Activated naive CD8-positive, alpha-beta T cell (primary cell): ENCODE results near the gene ZBTB17.

Source experiments
- H3K27ac Mint-ChIP-seq: one replicate; pipeline ENCODE4 v1.8.0; 2021; ENCODE audit warnings: mixed read lengths
- H3K27me3 Mint-ChIP-seq: one replicate; pipeline ENCODE4 v1.8.0; 2021; ENCODE audit warnings: mixed read lengths
- H3K36me3 Mint-ChIP-seq: one replicate; pipeline ENCODE4 v1.8.0; 2021; ENCODE audit warnings: mixed read lengths
- H3K4me1 Mint-ChIP-seq: one replicate; pipeline ENCODE4 v1.8.0; 2021; ENCODE audit warnings: low read depth, mixed read lengths
- H3K4me3 Mint-ChIP-seq: one replicate; pipeline ENCODE4 v1.8.0; 2021; ENCODE audit warnings: mild to moderate bottlenecking, mixed read lengths
- H3K9me3 Mint-ChIP-seq: one replicate; pipeline ENCODE4 v1.8.0; 2021; ENCODE audit warnings: low read depth, mixed read lengths

Gene ZBTB17

GRCh38 chr1:15962671-15963362 is 13.1 kb downstream of the ZBTB17 start:
- peak overlapping the region; percentile 86 for H3K4me3 Mint-ChIP-seq
- peak overlapping the region; percentile 99 for H3K27ac Mint-ChIP-seq
- peaks cover 89% of the 10 kb centered on the region for H3K4me1 Mint-ChIP-seq
- H3K36me3 Mint-ChIP-seq, result peaks cover 3% of the 10 kb centered on the region
- H3K9me3 Mint-ChIP-seq, result no peaks in the 10 kb centered on the region
- H3K27me3 Mint-ChIP-seq, result no peaks in the 10 kb centered on the region

DNA sequence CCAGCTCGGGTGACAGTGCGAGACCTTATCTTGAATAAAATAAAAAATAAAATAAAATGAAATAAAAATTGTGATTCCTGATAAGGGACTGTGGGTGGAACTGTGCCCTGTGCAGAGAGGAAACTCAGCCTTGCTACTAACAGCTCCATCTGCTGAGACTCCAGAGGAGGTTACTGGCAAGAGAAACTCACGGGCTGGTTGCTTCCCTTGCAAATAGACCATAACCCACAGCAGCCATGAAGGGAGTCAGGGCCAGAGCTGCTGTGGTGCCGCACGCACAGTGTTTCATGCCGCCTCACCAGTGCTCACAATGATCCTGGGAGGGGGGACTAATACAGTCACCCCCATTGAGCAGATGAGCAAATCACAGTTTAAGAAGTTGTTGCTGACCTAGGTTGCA is 13.7 kb downstream of the ZBTB17 start:
- Mint-ChIP-seq H3K4me3 (peak overlapping the region; percentile 13), H3K9me3 (no peaks in the 10 kb centered on the region), H3K4me1 (peaks cover 89% of the 10 kb centered on the region), H3K27me3 (no peaks in the 10 kb centered on the region), H3K36me3 (peaks cover 3% of the 10 kb centered on the region), H3K27ac (peak overlapping the region; percentile 94)

DNA sequence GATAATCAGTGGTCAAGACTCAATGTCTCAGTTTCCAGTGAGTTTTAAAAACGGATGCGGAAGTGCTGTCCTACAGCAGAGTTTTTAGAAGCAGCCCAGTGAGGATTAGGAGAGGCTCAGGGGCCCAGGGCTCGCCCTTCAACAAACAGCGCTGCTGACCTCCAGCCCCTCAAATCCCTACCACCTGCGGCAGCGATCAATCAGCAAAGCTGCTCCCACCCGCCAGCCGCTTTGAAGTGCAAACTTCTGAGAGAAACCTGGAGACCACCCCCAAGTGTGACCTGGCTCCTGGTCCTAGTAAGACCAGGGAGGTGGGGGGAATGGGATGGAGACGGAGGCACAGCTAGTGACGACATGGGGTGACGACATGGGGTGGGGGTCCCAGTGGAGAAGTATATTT is 14.4 kb downstream of the ZBTB17 start:
- Mint-ChIP-seq H3K27ac (peak overlapping the region; percentile 94), H3K27me3 (no peaks in the 10 kb centered on the region), H3K36me3 (peaks cover 5% of the 10 kb centered on the region), H3K9me3 (no peaks in the 10 kb centered on the region), H3K4me3 (no peak overlapping the region), H3K4me1 (peaks cover 90% of the 10 kb centered on the region)

GRCh38 chr1:15960808-15961207 is 15.1 kb downstream of the ZBTB17 start:
- Mint-ChIP-seq H3K27me3 (no peaks in the 10 kb centered on the region), H3K9me3 (no peaks in the 10 kb centered on the region), H3K36me3 (peaks cover 10% of the 10 kb centered on the region), H3K27ac (peak overlapping the region; percentile 94), H3K4me3 (no peak overlapping the region), H3K4me1 (peaks cover 90% of the 10 kb centered on the region)

GRCh38 chr1:15959827-15960446 is 16.0 kb downstream of the ZBTB17 start:
- H3K9me3 Mint-ChIP-seq, result no peaks in the 10 kb centered on the region
- H3K27ac Mint-ChIP-seq, result peak overlapping the region; percentile 94
- peak overlapping the region; percentile 62 for H3K4me3 Mint-ChIP-seq
- peaks cover 89% of the 10 kb centered on the region for H3K4me1 Mint-ChIP-seq
- H3K36me3 Mint-ChIP-seq, result peaks cover 13% of the 10 kb centered on the region
- no peaks in the 10 kb centered on the region for H3K27me3 Mint-ChIP-seq

DNA sequence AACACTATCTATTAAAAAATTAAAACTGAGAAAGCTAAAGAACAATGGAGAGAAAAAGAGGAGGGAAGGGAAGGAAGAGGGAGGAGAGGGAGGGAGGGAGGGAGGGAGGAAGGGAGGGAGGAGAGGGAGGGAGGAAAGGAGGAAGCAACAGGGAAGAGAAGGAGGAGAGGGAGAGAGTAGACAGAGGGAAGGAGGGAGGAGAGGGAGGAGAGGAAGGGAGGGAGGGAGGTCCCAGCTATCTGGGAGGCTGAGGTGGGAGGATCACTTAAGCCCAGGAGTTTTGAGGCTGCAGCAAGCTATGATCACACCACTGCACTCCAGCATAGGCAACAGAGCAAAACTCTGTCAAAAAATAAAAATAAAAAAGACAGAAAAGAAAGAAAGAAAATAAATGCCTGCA is 16.5 kb downstream of the ZBTB17 start:
- Mint-ChIP-seq H3K36me3 (peaks cover 12% of the 10 kb centered on the region), H3K4me3 (peak overlapping the region; percentile 62), H3K27me3 (no peaks in the 10 kb centered on the region), H3K27ac (peak overlapping the region; percentile 94), H3K9me3 (no peaks in the 10 kb centered on the region), H3K4me1 (peaks cover 89% of the 10 kb centered on the region)

GRCh38 chr1:15958793-15959192 is 17.1 kb downstream of the ZBTB17 start:
- Mint-ChIP-seq H3K36me3 (peaks cover 11% of the 10 kb centered on the region), H3K27me3 (no peaks in the 10 kb centered on the region), H3K4me1 (peaks cover 90% of the 10 kb centered on the region), H3K27ac (peak overlapping the region; percentile 94), H3K9me3 (no peaks in the 10 kb centered on the region), H3K4me3 (peak overlapping the region; percentile 60)

- peak overlapping the region; percentile 53 for H3K4me3 Mint-ChIP-seq
- H3K4me1 Mint-ChIP-seq, result peaks cover 88% of the 10 kb centered on the region
- H3K27me3 Mint-ChIP-seq, result no peaks in the 10 kb centered on the region
- H3K27ac Mint-ChIP-seq, result peak overlapping the region; percentile 94
- H3K36me3 Mint-ChIP-seq, result peaks cover 13% of the 10 kb centered on the region
- no peaks in the 10 kb centered on the region for H3K9me3 Mint-ChIP-seq
Observed at GRCh38 chr1:15958111-15958510, 17.8 kb downstream of the ZBTB17 start.

DNA sequence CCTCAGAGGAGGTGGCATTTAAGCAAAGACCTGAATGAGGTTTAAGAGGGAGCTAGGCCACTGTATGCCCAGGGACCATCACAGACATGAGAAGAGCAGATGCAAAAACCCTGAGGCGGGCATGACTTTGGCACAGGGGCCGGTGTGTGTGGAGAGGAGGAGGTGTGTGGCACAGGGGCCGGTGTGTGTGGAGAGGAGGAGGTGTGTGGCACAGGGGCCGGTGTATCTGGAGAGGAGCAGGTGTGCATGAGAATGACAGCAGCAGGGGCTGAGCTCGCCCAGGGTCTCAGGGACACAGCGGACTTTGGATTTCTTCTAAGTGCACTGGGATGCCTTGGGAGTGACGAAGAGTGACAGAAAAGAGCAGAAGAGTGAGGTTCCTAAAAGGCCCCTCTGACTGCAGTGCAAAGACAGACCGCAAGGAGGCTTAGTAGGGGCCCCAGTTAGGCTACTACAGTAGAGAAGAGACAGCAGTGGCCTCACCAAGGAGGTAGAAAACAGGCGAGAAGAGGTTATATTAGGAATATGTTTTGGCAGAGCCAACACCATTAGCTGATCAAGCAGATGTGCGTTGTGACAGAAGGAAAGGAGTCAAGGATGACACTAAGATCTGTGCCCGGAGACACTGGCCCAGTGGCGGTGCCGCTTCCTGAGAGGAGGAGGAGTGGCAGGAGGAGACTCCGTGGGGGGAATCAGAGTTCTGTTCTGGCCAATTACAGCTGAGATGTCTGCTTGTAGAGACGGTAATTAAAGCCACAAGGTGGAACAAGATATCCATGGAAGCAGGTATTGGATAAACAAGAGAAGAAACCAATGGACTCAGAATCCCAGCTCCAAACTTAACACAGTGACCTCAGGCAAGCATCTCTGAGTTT is 18.4 kb downstream of the ZBTB17 start:
- H3K4me3 Mint-ChIP-seq, result peak overlapping the region; percentile 41
- peaks cover 17% of the 10 kb centered on the region for H3K36me3 Mint-ChIP-seq
- no peaks in the 10 kb centered on the region for H3K9me3 Mint-ChIP-seq
- H3K27ac Mint-ChIP-seq, result peak overlapping the region; percentile 94
- no peaks in the 10 kb centered on the region for H3K27me3 Mint-ChIP-seq
- H3K4me1 Mint-ChIP-seq, result peaks cover 88% of the 10 kb centered on the region

GRCh38 chr1:15956150-15956549 is 19.8 kb downstream of the ZBTB17 start:
- Mint-ChIP-seq H3K36me3 (peaks cover 17% of the 10 kb centered on the region), H3K27ac (peak overlapping the region; percentile 97), H3K9me3 (no peaks in the 10 kb centered on the region), H3K4me3 (peak overlapping the region; percentile 59), H3K27me3 (no peaks in the 10 kb centered on the region), H3K4me1 (peaks cover 91% of the 10 kb centered on the region)

- Mint-ChIP-seq H3K27ac (peak overlapping the region; percentile 97), H3K4me3 (peak overlapping the region; percentile 59), H3K27me3 (no peaks in the 10 kb centered on the region), H3K9me3 (no peaks in the 10 kb centered on the region), H3K36me3 (peaks cover 17% of the 10 kb centered on the region), H3K4me1 (peaks cover 91% of the 10 kb centered on the region)
Observed at GRCh38 chr1:15955552-15955951, 20.3 kb downstream of the ZBTB17 start.

DNA sequence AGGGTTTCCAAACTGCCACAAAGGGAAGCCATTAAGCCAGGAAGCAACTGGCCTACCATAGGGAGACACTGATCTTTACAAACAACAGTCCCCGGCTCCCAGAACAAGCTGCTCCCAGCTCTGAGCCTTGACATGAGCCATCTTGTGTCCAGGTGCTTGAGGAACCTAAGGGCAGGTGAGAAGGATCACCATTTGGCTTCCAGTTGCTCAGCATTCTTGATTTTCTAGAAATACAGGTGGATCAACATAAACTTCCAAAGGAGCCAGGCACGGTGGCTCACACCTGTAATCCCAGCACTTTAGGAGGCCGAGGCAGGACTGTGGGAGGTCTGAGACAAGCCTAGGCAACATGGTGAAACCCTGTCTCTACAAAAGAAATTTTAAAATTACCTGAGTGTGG is 21.6 kb downstream of the ZBTB17 start:
- H3K27me3 Mint-ChIP-seq, result no peaks in the 10 kb centered on the region
- peaks cover 92% of the 10 kb centered on the region for H3K4me1 Mint-ChIP-seq
- peaks cover 17% of the 10 kb centered on the region for H3K36me3 Mint-ChIP-seq
- H3K4me3 Mint-ChIP-seq, result no peak overlapping the region
- H3K27ac Mint-ChIP-seq, result peak overlapping the region; percentile 80
- no peaks in the 10 kb centered on the region for H3K9me3 Mint-ChIP-seq

- Mint-ChIP-seq H3K4me1 (peaks cover 92% of the 10 kb centered on the region), H3K27me3 (no peaks in the 10 kb centered on the region), H3K36me3 (peaks cover 19% of the 10 kb centered on the region), H3K9me3 (no peaks in the 10 kb centered on the region), H3K27ac (peak overlapping the region; percentile 80), H3K4me3 (peak overlapping the region; percentile 47)
Observed at GRCh38 chr1:15953791-15954241, 22.1 kb downstream of the ZBTB17 start.

DNA sequence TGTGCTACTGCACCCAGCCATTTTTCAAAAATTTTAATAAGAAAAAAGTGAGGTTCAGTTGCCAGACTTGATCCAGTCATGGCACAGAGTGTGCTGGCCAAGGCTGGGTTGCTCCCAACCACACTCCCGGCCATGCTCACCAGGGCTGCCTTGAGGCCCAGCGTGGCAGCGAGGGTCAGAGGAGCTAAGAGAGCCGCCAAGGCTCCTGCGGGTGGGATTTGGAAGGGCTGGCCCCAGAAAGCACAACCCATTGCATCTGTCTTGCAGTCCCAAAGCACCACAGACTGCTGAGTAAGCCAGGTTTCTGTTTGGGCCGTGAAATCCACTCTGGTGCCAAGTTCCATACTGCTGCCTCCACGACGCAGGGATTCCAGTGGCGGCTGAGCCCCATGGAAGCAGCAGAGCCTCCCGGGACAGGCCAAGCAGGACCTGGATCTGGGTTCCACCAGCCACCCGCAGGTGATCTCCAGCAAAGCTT is 22.6 kb downstream of the ZBTB17 start:
- H3K9me3 Mint-ChIP-seq, result no peaks in the 10 kb centered on the region
- peak overlapping the region; percentile 17 for H3K4me3 Mint-ChIP-seq
- peaks cover 19% of the 10 kb centered on the region for H3K36me3 Mint-ChIP-seq
- peak overlapping the region; percentile 80 for H3K27ac Mint-ChIP-seq
- H3K27me3 Mint-ChIP-seq, result no peaks in the 10 kb centered on the region
- peaks cover 92% of the 10 kb centered on the region for H3K4me1 Mint-ChIP-seq
